HFFc6 (cell line): ENCODE results near the gene CHRNG. TPM values are rescaled to one million over a fixed set of nuclear protein-coding genes. Genes with fewer than 3 reads are reported as not detected.

Experiments used
- DNase-seq: peaks from one replicate; pipeline ENCODE4 v3.0.0-alpha.2; 2018
- H3K27ac Mint-ChIP-seq: 2 replicates; pipeline ENCODE4 v1.8.0; 2020; ENCODE audit warnings: mild to moderate bottlenecking, mixed read lengths
- H3K27me3 Mint-ChIP-seq: 2 replicates; pipeline ENCODE4 v1.8.0; 2021; ENCODE audit warnings: mild to moderate bottlenecking, moderate library complexity, mixed read lengths; ENCODE audit not compliant: insufficient read depth
- H3K36me3 Mint-ChIP-seq: 2 replicates; pipeline ENCODE4 v1.8.0; 2021; ENCODE audit warnings: low read depth, mixed read lengths
- H3K4me1 Mint-ChIP-seq: 2 replicates; pipeline ENCODE4 v1.8.0; 2020; ENCODE audit warnings: low read depth, mixed read lengths
- H3K4me3 Mint-ChIP-seq: 2 replicates; pipeline ENCODE4 v1.8.0; 2020; ENCODE audit warnings: mild to moderate bottlenecking, moderate library complexity, mixed read lengths
- H3K9me3 Mint-ChIP-seq: 2 replicates; pipeline ENCODE4 v1.8.0; 2020; ENCODE audit warnings: mild to moderate bottlenecking, mixed read lengths
- CTCF ChIP-seq: fragments of 200-600 bp; sonication (generic); IDR thresholded peaks from 2 replicates; pipeline ENCODE4 v1.5.0; 2021; ENCODE audit warnings: antibody characterized with exemption, mild to moderate bottlenecking
- total RNA-seq, 6 experiments: library from RNA; stranded (reverse); fragmentation: NEBNext Ultra II Directional; extraction: Animal tissue kit (Norgen Biotek cat#: 25700); gene quantifications; 2 replicates in 1 of 6; 3 replicates in 5 of 6; pipeline ENCODE4 v1.2.3, GENCODE V29; 2021

CHRNG gene
- total RNA-seq, 6 experiments from 2014 or later, result not detected

- Mint-ChIP-seq H3K27ac (no peak overlapping the region), H3K36me3 (peaks cover 4% of the 10 kb centered on the region; the same call in 1 of the 2 replicates), H3K4me3 (no peak overlapping the region), H3K4me1 (no peaks in the 10 kb centered on the region), H3K27me3 (peaks cover 35% of the 10 kb centered on the region), H3K9me3 (peaks cover 7% of the 10 kb centered on the region; the same call in 1 of the 2 replicates)
- no peak for DNase-seq
- no peak for TF ChIP-seq CTCF
Observed at GRCh38 chr2:232541195-232541960, 1.9 kb downstream of the CHRNG start.

- Mint-ChIP-seq H3K4me1 (no peaks in the 10 kb centered on the region), H3K27me3 (peaks cover 31% of the 10 kb centered on the region), H3K27ac (no peak overlapping the region), H3K36me3 (no peaks in the 10 kb centered on the region), H3K4me3 (no peak overlapping the region), H3K9me3 (no peaks in the 10 kb centered on the region)
- no peak for DNase-seq
- no peak for TF ChIP-seq CTCF
Observed at GRCh38 chr2:232541961-232542714, 2.6 kb downstream of the CHRNG start.

- H3K4me1 Mint-ChIP-seq, result no peaks in the 10 kb centered on the region
- DNase-seq, result no peak
- H3K9me3 Mint-ChIP-seq, result no peaks in the 10 kb centered on the region
- H3K27ac Mint-ChIP-seq, result no peak overlapping the region
- no peaks in the 10 kb centered on the region; the same call in 1 of the 2 replicates for H3K36me3 Mint-ChIP-seq
- TF ChIP-seq CTCF, result no peak
- peaks cover 24% of the 10 kb centered on the region for H3K27me3 Mint-ChIP-seq
- no peak overlapping the region for H3K4me3 Mint-ChIP-seq
Observed at GRCh38 chr2:232542715-232543467, 3.4 kb downstream of the CHRNG start.

- no peak overlapping the region for H3K27ac Mint-ChIP-seq
Observed at GRCh38 chr2:232543491-232543890, 4.0 kb downstream of the CHRNG start.

More at GRCh38 chr2:232543491-232543890, 4.0 kb downstream of the CHRNG start:
- Mint-ChIP-seq H3K27me3 (peaks cover 18% of the 10 kb centered on the region), H3K9me3 (no peaks in the 10 kb centered on the region), H3K4me1 (peaks cover 6% of the 10 kb centered on the region; the same call in 1 of the 2 replicates), H3K36me3 (peaks cover 2% of the 10 kb centered on the region; the same call in 1 of the 2 replicates), H3K4me3 (no peak overlapping the region)
- TF ChIP-seq CTCF, result no peak
- DNase-seq, result no peak
